Measurements from ENCODE around the gene FDXR. TPM values are rescaled to one million over a fixed set of nuclear protein-coding genes. Genes with fewer than 3 reads are reported as not detected.
"Not testable (repeated sequence)": the region's sequence is repeated elsewhere in the genome, so short reads cannot be mapped to it uniquely, and the experiment has no call there.

FDXR gene, protein sequence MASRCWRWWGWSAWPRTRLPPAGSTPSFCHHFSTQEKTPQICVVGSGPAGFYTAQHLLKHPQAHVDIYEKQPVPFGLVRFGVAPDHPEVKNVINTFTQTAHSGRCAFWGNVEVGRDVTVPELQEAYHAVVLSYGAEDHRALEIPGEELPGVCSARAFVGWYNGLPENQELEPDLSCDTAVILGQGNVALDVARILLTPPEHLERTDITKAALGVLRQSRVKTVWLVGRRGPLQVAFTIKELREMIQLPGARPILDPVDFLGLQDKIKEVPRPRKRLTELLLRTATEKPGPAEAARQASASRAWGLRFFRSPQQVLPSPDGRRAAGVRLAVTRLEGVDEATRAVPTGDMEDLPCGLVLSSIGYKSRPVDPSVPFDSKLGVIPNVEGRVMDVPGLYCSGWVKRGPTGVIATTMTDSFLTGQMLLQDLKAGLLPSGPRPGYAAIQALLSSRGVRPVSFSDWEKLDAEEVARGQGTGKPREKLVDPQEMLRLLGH
- total RNA-seq (2014; rRNA removed; shearing (Covaris generic)) = 22.1 and 30.0 TPM in 2 replicates

DNA sequence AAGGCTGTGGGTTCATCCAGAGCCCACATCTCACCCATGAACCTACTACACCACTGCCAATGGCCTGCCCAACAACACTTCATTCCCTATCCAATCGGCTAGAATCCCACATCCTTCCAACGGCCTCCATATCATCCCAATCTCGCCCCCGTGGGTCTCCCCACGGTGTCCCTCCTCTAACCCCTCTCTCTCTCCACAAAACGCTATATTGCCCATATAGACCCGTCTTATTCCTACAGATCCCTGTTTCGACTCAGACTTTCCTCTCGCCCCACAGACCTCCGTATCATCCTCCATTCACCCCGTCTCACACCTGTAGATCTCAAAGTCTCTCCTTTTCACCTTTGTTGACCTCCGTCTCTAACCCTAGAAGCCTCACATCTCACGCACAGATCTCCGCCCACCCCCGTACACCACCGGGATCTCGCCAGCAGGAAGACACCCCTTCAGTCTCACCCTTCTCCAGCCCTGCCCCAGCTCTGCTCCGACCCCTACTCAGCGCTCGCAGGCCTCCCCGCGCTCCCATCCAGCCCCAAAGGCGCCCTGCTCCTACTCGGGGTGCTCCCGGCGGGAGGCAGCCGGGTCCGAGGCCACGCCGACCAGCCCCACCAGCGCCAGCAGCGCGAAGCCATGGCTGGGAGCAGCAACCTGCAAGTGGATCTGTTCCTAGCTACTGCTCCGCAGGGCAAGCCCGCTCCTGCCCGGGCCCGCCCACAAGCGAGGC is at the start of gene FDXR:
FDXR (minus strand) TSS at position 682 of the 724 bp plus-strand sequence; CDS start at position 632, 50 bp downstream.
- no peak for DNase-seq (ENCODE audit: low spot score)

DNA sequence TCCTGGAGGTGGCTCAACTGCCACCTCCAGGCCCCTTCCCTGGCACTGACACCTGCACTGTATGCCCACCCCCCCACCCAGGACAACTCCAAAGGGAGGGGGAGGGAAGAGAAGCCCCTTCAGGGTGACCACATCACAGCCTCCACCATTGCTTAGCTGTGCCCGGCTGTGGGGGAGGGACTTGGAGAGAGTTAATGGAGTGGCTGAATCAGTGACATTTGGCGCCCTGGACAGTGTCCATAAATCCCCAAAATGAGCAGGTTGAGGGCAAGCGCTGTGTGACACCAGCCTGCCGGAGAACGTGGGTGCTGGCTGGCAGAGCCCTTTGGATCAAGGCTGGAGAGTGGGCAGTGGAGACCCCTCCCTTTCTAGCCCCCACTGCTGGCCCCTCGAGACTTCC is 49.4 kb upstream of the FDXR start:
- DNase-seq (ENCODE audit: low spot score) = no peak

DNA sequence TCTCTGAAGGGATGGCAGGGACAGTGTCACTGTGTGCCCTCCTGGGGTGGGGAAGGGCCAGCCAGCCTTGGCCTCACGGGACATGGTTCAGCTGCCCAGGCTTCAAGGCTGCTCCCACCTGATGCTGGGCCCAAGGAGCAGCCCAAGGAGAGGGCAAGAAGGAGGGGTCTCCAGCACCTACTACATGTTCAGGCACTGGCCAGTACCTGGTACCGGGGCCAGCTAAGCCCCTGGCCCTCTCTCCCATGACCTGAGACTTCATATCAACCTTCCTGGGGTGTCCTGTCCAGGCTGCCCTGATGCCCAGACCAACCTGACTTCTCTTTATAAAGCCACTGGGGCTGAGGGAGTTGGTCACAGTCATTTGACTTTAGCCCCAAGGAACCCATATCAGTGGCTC is 49.0 kb upstream of the FDXR start:
- DNase-seq (ENCODE audit: low spot score) = no peak

DNA sequence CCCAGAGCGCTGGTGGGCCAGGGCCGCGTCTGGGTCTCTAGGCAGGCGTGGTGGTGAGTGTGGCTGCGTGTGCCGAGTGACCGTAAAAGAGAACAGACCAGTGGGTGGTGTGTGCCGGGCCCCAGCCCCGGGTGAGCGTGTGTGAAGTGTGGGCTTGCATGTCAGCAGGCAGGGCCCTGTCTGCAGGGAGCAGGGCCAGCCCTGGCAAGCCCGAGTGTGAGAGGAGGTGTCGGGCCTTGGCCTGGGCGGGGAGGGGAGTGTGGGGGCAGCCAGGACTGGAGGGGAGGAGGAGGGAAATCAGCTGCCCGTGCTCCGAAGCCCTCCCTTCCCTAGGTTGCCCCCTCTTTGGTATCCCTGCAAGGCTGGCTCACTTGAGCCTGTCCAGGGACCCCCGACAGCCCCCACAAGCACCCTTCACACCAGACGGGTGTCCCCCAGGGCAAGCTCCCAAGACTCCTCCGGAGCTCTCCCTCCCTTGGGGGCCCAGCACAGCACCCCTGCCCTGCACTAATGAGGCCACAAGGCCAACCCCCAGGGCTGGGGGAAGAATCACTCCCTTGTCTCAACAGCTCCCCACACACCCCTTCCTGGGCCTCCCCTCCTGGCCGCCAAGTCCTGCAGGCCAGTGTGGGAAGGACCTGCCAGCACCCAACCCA is 48.4 kb upstream of the FDXR start:
- DNase-seq (ENCODE audit: low spot score) = no peak

DNA sequence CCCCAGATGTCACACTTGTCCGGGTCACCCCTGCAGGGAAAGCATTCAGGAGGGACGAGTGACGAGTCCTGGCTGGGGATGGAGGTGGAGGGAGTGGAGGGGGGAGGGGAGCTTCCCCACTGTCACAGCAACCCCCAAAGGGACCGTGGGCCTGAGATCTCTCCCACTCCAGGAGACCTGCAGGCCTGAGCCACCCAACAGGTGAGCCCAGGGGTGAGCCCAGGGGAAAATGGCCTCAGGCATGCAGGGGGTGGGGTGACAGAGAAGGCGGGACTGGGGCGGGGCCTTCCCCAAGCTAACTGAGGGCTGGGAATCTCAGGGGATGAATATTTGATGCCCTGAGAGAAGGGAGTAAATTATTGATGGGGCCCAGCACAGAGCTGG is 47.8 kb upstream of the FDXR start:
- DNase-seq (ENCODE audit: low spot score) = no peak

DNA sequence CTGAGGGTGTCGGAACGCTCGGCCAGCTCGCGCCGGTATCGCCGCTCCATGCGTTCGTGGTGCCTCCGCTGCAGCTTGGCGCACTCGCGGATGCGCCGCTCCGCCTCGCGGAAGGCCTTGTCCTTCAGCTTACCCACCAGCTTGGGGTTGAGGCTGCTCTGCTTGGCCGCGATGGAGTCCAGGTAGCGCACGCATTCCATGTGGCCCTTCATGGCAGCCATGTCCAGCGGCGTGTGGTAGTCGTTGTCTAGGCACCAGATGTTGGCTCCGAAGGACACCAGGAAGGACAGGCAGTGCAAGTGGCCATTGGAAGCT is 47.5 kb upstream of the FDXR start:
- no peak for DNase-seq (ENCODE audit: low spot score)

DNA sequence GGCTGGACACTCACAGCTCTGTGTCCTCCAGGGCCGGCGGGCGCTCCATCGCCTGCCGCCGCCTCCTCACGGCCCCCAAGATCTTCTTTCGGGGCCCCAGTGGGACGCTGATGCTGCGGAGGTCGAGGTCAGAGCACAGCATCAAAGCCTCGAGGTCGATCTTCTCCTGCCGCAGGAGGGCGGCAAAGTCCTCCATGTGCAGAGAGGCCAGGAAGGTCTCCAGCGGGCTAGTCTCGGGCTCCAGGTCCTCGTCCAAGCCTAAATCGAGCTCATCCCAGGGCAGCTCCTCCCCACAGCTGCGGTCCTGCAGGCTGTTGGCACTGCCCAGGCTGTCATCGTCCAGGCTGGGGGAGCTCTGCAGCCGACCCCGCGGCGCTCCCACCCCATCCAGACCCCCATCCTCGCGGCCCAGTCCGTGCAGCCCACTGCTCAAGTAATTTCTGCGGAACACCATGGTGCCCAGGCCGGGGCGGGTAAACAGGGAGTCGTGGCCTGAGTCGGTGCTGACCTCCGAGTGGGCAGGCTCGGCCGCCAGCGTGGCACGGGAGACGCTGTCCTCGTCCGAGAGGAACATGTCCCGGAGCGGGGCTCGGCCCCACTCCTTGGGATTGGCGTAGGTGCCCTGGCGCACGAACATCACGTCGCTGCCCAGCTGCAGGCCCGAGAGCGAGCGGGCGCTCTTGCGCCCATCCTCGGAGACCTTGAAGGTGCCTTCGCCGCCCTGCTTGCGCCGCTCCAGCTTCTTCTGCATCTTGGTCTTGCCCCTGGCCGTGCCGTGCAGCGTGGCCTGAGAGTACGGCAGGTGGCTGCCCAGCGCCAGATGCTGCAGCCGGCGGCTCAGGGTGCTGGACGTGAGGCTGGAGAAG is 46.9 kb upstream of the FDXR start:
- no peak for DNase-seq (ENCODE audit: low spot score)

DNA sequence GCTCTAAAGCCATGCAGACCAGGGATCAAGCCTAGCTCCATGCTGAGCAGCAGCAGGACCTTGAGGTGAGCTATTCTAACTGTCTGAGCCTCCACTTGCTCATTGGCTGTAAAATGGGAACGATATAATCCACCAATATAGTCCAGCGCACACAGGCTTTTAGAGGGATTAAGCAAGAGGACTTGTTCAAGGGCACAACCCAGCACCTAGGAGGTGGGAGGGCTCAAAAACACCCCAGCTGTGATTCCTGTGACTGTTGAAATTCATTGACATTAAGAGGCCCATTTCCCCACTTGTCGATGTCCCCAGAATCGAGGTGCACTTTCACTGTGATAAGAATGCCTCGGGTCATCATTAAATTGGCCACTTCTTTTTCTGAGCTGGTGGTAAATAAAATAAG is 46.1 kb upstream of the FDXR start:
- no peak for DNase-seq (ENCODE audit: low spot score)

DNA sequence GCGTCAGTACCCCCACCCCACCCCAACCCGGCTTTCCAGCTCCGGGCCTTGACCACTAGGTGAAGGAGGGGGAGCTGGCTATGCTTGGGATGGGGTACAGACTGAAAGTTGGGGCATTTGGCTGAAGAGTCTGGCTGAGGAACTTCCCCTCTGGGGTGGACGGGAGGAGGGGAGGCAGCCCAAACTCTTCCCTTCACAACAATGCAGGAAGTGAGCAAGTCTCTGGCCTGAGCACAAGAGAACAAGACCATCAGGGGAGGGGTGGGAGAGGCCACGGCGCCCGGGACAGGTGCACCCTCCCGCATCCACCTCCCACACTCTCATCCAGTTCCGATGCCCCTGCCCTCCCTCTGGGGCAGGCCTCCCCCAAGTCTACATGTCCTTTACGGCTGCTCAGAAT is 44.6 kb upstream of the FDXR start:
- DNase-seq (ENCODE audit: low spot score) = no peak

DNA sequence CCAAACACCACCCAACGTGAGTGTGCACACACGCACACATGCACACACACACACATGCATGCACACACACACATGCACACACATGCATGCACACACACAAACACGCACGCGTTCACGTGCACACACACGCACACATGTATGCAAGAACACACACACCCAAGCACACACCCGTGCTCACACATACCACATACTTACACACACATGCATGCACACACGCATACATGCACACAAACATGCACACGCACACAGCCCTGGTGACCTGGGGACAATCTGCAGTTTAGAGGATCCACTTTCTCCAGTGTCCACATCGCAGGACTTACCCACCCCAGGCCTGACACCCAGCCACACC is 44.0 kb upstream of the FDXR start:
- DNase-seq (ENCODE audit: low spot score) = no peak

DNA sequence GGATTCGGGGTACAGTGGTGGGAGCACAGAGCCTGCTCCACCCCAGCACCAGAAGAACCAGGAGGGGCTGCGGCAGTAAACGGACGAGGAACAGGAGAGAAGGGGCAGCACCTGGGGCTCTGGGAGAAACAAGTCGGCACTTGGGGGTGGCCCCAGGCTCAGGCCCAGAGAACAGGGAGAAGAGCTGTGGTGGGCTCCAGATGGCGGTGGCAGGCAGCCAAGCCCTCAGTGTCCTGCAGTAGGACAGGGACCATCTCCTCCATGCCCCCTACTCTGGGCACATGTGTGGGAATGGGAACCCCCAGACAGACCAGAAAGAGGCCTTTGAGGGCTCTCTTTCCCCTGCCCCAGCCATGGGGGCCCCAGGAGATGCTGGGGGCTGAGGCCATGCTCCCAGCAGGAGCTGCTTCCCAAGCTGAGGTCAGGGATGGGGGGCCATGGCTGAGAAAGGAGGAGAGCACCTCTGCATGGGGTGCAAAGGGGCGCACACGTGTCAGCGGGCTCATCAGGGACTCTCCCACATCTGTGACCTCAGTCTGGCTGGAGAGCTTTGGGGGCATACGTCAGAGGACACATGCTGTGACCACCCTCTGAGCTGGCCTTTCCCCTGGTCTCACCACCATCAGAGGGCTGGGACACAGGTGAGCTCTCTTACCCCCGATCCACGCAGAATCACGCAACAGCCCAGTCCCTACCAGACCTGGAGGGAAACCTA is 43.5 kb upstream of the FDXR start:
- no peak for DNase-seq (ENCODE audit: low spot score)

DNA sequence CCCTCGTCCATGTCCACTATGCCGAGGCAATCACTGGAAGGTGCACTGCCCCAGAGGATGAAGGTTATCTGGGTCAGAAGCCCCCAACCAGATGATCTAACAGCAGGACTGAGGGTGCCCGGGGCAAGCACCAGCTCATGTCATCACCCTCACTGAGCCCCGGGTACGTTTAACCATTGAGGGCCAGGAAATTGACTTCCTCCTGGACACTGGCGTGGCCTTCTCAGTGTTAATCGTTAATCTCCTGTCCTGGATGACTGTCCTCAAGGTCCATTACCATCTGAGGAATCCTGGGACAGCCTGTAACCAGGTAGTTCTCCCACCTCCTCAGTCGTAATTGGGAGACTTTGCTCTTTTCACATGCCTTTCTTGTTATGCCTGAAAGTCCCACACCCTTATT is 38.6 kb upstream of the FDXR start:
- not testable (repeated sequence) for DNase-seq (ENCODE audit: low spot score)

DNA sequence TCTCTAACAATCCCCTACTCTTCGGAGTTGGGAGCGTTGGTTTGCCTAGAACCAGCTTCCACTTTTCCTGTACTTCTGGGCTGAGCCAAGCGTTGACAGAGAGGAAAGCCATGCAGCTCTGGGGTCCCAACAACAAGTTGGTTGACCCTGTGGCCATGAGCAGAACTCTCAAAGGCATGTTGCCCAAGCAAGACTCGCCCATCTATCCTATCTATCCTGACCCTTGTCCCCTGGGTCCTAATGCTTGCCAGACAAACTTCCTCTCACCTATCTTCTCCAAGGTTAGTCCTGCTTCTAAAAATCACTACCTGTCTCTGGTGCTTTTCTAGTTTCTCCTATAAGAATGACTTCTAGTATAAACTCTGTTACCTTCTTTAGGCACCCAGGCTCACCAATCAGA is 36.3 kb upstream of the FDXR start:
- not testable (repeated sequence) for DNase-seq (ENCODE audit: low spot score)

DNA sequence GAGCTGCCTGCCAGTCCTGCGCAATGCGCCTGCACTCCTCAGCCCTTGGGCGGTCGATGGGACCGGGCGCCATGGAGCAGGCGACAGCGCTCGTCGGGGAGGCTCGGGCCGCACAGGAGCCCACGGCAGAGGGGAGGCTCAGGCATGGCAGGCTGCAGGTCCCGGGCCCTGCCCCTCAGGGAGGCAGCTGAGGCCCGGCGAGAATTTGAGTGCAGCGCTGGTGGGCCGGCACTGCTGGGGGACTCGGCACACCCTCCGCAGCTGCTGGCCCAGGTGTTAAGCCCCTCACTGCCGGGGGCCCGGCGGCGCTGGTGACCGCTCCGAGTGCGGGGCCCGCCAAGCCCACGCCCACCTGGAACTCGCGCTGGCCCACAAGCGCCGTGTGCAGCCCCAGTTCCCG is 34.2 kb upstream of the FDXR start:
- DNase-seq (ENCODE audit: low spot score) = no peak

DNA sequence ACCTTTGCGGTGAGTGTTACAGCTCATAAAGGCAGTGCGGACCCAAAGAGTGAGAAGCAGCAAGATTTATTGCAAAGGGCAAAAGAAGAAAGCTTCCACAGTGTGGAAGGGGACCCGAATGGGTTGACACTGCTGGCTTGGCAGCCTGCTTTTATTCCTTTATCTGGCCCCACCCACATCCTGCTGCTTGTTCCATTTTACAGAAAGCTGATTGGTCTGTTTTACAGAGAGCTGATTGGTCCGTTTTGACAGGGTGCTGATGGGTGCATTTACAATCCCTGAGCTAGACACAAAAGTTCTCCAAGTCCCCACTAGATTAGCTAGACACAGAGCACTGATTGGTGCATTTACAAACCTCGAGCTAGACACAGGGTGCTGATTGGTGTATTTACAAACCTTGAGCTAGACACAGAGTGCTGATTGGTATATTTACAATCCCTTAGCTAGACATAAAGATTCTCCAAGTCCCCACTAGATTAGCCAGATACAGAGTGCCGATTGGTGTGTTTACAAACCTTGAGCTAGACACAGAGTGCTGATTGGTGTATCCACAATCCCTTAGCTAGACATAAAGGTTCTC is 33.5 kb upstream of the FDXR start:
- DNase-seq (ENCODE audit: low spot score) = not testable (repeated sequence)

DNA sequence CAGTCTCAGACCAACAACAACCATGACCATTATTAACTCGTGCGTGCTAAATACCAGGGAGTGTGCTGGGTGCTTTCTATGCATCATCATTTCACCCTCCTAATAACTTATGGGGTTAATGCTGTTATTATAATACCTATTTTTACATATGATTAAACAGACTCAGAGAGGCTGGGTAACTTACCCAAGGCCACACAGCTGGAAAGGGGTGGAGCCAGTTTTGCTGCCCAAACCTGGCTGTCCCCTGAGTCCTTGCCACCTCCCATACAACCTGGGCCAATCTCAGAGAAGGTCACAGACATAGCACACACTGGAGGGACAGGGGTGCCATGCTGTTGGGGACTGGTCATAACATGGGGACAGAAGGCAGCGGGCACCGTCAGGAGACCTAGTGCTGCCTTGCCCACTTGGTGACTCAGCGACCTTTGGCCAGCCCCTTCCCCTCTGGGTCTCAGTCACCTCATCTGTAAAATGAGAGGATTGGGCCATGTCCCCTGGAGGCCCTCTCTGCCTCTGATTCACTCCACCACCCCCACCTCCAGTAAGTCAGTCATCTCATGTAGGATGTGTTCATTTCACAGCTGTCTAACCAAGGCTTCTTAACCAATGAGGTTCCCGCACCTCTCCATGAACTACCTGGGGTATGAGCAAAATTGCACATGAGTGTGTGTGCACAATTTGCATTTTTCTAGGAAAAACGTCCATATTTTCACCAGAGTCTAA is 32.1 kb upstream of the FDXR start:
- no peak for DNase-seq (ENCODE audit: low spot score)

DNA sequence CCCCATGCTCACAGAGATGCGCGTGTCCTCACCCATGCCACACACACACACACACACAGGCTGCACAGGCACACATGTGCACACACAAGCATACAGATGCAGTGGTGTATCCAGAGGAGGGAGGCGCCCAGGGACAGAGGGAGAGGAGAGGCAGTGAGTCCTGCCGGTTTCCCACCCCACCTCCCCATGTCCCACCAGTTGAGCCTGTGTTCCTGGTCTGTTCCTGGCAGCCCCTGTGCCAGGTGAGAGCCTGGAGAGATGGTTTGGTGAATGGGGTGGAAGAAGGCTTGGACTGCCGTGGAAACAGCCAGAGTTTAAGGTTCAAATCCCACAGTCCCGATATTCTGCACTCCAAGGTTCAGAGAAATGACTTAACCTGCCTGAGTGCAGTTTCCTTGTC is 30.9 kb upstream of the FDXR start:
- DNase-seq (ENCODE audit: low spot score) = no peak

DNA sequence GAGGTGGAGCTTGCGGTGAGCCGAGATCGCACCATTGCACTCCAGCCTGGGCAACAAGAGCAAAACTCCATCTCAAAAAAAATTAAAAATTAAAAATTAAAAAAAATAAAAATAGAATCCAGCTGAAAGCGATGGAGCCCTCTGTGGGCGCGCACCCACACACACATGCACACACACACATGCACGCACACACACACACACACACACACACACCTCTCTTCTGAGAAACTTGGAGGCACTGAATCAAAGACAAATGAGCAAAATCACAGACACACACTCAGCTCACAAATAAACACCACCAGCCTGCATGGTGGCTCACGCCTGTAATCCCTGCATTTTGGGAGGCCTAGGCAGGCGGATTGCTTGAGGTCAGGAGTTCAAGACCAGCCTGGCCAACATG is 30.2 kb upstream of the FDXR start:
- DNase-seq (ENCODE audit: low spot score) = no peak

DNA sequence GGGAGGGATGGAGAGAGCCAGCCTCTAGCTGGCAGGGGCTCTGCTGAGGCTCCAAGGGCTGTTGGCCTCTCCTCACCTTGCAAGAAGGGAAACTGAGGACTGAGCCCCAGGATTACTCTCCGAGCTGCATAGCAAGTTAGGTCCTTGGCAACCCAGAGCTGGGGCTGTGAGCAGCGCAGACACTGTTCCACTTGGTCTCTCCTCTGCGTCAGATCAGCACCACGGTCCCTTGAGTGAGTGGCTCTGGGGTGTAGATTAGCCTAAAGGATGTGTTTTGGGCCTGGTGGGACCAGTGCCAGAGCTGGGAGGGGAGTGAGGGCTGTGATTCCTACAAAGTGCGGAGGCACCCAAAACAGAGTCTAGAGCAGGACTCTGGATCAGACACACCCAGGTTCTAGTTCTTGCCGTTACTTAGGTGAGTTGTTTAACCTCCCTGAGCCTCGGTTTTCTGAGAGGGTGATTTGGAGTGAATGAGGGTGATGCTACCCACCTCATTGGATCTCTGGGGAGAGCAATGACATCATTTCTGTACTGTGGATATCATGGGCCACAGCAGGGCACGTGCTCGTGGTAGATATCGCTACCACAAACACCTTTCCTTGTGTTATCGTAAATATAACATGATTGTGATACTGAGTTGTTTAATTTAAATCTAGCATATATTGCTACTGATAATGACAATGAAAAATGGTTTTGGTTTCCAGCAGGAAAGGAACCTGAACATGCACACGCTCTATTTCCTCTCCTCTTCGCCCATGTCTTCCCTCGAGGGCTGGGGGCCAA is 28.8 kb upstream of the FDXR start:
- no peak for DNase-seq (ENCODE audit: low spot score)

All from H4 (cell line).